GM23338 (cell line): Measurements from ENCODE around the gene TMEM132A. TPM values are rescaled to one million over a fixed set of nuclear protein-coding genes. Genes with fewer than 3 reads are reported as not detected.

Experiments used
- ATAC-seq: fragments of 200-7000 bp; cut with Tn5 transposase; 3 replicates; pipeline ENCODE4 v1.9.1; 2020
- DNase-seq: peaks from one replicate; pipeline ENCODE4 v3.0.0-alpha.2; 2015; ENCODE audit warnings: low spot score
- H2AFZ ChIP-seq: fragments of 200-600 bp; sonication (generic); 2 replicates; pipeline ENCODE4 v1.8.0; 2016; ENCODE audit warnings: antibody characterized with exemption, mild to moderate bottlenecking, moderate library complexity
- H3F3A ChIP-seq: fragments of 200-600 bp; sonication (generic); replicated peaks from 2 replicates; pipeline ENCODE4 v1.8.0; 2017; ENCODE audit warnings: antibody characterized with exemption, mixed run types, low read depth
- H3K27ac ChIP-seq: fragments of 200-600 bp; sonication (generic); 2 replicates; pipeline ENCODE4 v1.6.1; 2016; ENCODE audit warnings: low read depth
- H3K27me3 ChIP-seq: fragments of 200-600 bp; sonication (generic); 2 replicates; pipeline ENCODE4 v1.8.0; 2016; ENCODE audit warnings: mild to moderate bottlenecking, mixed run types, moderate library complexity; ENCODE audit not compliant: insufficient read depth
- H3K36me3 ChIP-seq: fragments of 200-600 bp; sonication (generic); 2 replicates; pipeline ENCODE4 v1.8.0; 2016; ENCODE audit warnings: mild to moderate bottlenecking; ENCODE audit not compliant: insufficient read depth
- H3K4me1 ChIP-seq: fragments of 200-600 bp; sonication (generic); 2 replicates; pipeline ENCODE4 v1.8.0; 2016; ENCODE audit warnings: mild to moderate bottlenecking, moderate library complexity; ENCODE audit not compliant: insufficient read depth
- H3K4me2 ChIP-seq: fragments of 200-600 bp; sonication (generic); 2 replicates; pipeline ENCODE4 v1.7.1; 2017; ENCODE audit warnings: mixed run types
- H3K4me3 ChIP-seq: fragments of 200-600 bp; sonication (generic); 2 replicates; pipeline ENCODE4 v1.6.1; 2016; ENCODE audit warnings: mixed run types
- H3K79me2 ChIP-seq: fragments of 200-600 bp; sonication (generic); replicated peaks from 2 replicates; pipeline ENCODE4 v1.8.0; 2017; ENCODE audit warnings: mild to moderate bottlenecking; ENCODE audit not compliant: insufficient read depth
- H3K9me2 ChIP-seq: fragments of 200-600 bp; sonication (generic); 2 replicates; pipeline ENCODE4 v1.8.0; 2017; ENCODE audit not compliant: insufficient read depth
- H4K20me1 ChIP-seq: fragments of 200-600 bp; sonication (generic); replicated peaks from 2 replicates; pipeline ENCODE4 v1.8.0; 2017; ENCODE audit warnings: mild to moderate bottlenecking; ENCODE audit not compliant: insufficient read depth
- H3K27ac Mint-ChIP-seq: 2 replicates; pipeline ENCODE4 v1.8.0; 2020; ENCODE audit warnings: inconsistent platforms, mild to moderate bottlenecking, moderate library complexity, mixed read lengths
- H3K27me3 Mint-ChIP-seq: 3 replicates; pipeline ENCODE4 v1.8.0; 2022; ENCODE audit warnings: low read depth, mild to moderate bottlenecking, moderate library complexity, mixed read lengths, inconsistent platforms; ENCODE audit not compliant: insufficient read depth, poor library complexity
- H3K36me3 Mint-ChIP-seq: 3 replicates; pipeline ENCODE4 v1.8.0; 2021; ENCODE audit warnings: low read depth, mild to moderate bottlenecking, inconsistent platforms, moderate library complexity, mixed read lengths
- H3K4me1 Mint-ChIP-seq: 3 replicates; pipeline ENCODE4 v1.8.0; 2020; ENCODE audit warnings: mild to moderate bottlenecking, inconsistent platforms, mixed read lengths
- H3K4me3 Mint-ChIP-seq: 3 replicates; pipeline ENCODE4 v1.8.0; 2021; ENCODE audit warnings: moderate library complexity, mild to moderate bottlenecking, inconsistent platforms, mixed read lengths
- H3K9me3 Mint-ChIP-seq: 3 replicates; pipeline ENCODE4 v1.8.0; 2020; ENCODE audit warnings: moderate library complexity, mild to moderate bottlenecking, inconsistent platforms, mixed read lengths
- JUNB ChIP-seq: IDR thresholded peaks from one replicate; pipeline ENCODE4 v1.6.1; 2016; ENCODE audit warnings: antibody characterized with exemption; ENCODE audit not compliant: unreplicated experiment
- STAT1 ChIP-seq: IDR thresholded peaks from one replicate; pipeline ENCODE4 v1.6.1; 2016; ENCODE audit warnings: antibody characterized with exemption; ENCODE audit not compliant: unreplicated experiment
- ZNF114 ChIP-seq: fragments of 250-450 bp; sonication (Bioruptor Pico); IDR thresholded peaks from 2 replicates; pipeline ENCODE4 v1.5.0; 2020; ENCODE audit warnings: mild to moderate bottlenecking, moderate library complexity
- polyA plus RNA-seq: library from polyadenylated mRNA; unstranded; fragments of >200 nt; fragmentation: Nextera tagmentation; extraction: Ambion mirVana; gene quantifications from 2 replicates; pipeline ENCODE4 v1.2.1, GENCODE V29; 2016
- total RNA-seq: library from RNA; depleted of rRNA; stranded (reverse); fragments of >200 nt; shearing (Covaris generic); gene quantifications from 2 replicates; pipeline ENCODE4 v1.2.3, GENCODE V29; 2014
- TF ChIP-seq, protein P1 (sequence below), 2 experiments: fragments of 200-600 bp in 1 of 2; sonication (generic) in 1 of 2; conservative IDR thresholded peaks; 2 replicates each; pipeline versions ENCODE4 v1.5.1 to v1.6.1; 2016 to 2017; ENCODE audit warnings: antibody characterized with exemption in 2 of 2, low read depth in 2 of 2, mild to moderate bottlenecking in 2 of 2, moderate library complexity in 1 of 2
- TF ChIP-seq, protein P2 (sequence below): fragments of 250-450 bp; sonication (Bioruptor Pico); IDR thresholded peaks from 2 replicates; pipeline ENCODE4 v1.5.0; 2020; ENCODE audit warnings: mild to moderate bottlenecking, moderate library complexity
- TF ChIP-seq, protein P3 (sequence below): IDR thresholded peaks from 2 replicates; pipeline ENCODE4 v1.6.1; 2016; ENCODE audit warnings: antibody characterized with exemption

TMEM132A gene
- total and polyA plus RNA-seq, 2 experiments from 2014 or later, result 36.2 to 96.6 TPM

DNA sequence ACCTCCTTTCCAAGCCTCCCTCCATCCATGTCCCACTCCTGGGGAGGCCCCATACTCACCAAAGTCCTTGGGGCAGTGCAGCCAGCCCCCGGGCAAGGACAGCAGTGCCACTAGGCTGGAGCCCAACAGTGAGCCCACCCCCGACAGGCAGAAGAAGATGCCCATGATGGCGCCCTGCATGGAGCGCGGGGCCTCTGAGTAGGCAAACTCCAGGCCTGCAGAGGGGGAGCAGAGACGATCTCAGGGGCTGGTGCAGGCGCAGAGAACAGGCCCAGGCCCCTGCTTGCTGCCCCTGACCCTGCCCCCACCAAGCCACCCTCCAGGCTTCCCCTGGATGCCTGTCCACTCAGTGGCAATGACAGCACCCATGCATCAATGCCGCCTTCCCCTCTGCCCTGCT, 13.6 kb downstream of the TMEM132A start:
- ATAC-seq (no peak), DNase-seq (no peak)
- Mint-ChIP-seq H3K27me3 (peaks cover 9% of the 10 kb centered on the region), H3K9me3 (no peaks in the 10 kb centered on the region), H3K36me3 (peaks cover 19% of the 10 kb centered on the region), H3K27ac (no peak overlapping the region), H3K4me3 (no peak overlapping the region), H3K4me1 (peaks cover 10% of the 10 kb centered on the region; the same call in 2 of the 3 replicates)
- H3K4me1 ChIP-seq, result no peaks in the 10 kb centered on the region
- no peaks in the 10 kb centered on the region for H3K27me3 ChIP-seq
- H3K9me2 ChIP-seq, result no peaks in the 10 kb centered on the region
- H3K79me2 ChIP-seq, result no peaks in the 10 kb centered on the region
- no peaks in the 10 kb centered on the region for H3K36me3 ChIP-seq
- H3K4me2 ChIP-seq, result no peak overlapping the region
- H4K20me1 ChIP-seq, result no peaks in the 10 kb centered on the region; the same call in 1 of the 2 replicates
- no peak overlapping the region for H2AFZ ChIP-seq
- TF ChIP-seq ZNF114, result no peak
- TF ChIP-seq JUNB, result no peak
- H3K27ac ChIP-seq, result no peak overlapping the region
- H3K4me3 ChIP-seq, result no peak overlapping the region
- no peaks in the 10 kb centered on the region for H3F3A ChIP-seq

DNA sequence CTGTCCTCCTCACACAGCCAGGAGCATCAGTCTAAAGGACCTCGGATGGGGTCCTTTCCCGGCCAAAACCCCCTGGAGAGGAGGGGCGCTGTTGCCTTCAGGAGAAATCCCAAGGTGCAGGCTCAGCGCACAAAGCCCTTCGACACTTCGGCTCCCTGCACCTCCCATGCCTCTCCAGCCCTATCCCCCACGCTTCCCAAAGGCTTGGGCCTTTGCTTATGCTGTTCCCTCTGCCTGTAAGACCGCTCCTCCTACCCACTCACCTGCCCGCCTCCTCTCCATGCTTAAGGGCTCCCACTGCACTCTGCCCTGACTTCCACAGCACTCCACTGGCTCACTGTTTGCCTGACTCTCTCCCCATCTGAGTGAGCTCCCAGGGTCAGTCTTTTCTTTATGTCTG, 14.2 kb downstream of the TMEM132A start:
- Histone ChIP-seq H3K4me1 (no peaks in the 10 kb centered on the region), H3K36me3 (no peaks in the 10 kb centered on the region), H3K27ac (no peak overlapping the region), H2AFZ (no peak overlapping the region), H3K4me3 (no peak overlapping the region), H4K20me1 (no peaks in the 10 kb centered on the region; the same call in 1 of the 2 replicates), H3K27me3 (no peaks in the 10 kb centered on the region), H3K9me2 (no peaks in the 10 kb centered on the region), H3K79me2 (no peaks in the 10 kb centered on the region), H3F3A (no peaks in the 10 kb centered on the region), H3K4me2 (no peak overlapping the region)
- H3K4me3 Mint-ChIP-seq, result no peak overlapping the region
- ATAC-seq (peak; percentile 23), DNase-seq (no peak)
- H3K27ac Mint-ChIP-seq, result peak overlapping the region; percentile 6; the same call in 1 of the 2 replicates
- TF ChIP-seq, protein P1, sequence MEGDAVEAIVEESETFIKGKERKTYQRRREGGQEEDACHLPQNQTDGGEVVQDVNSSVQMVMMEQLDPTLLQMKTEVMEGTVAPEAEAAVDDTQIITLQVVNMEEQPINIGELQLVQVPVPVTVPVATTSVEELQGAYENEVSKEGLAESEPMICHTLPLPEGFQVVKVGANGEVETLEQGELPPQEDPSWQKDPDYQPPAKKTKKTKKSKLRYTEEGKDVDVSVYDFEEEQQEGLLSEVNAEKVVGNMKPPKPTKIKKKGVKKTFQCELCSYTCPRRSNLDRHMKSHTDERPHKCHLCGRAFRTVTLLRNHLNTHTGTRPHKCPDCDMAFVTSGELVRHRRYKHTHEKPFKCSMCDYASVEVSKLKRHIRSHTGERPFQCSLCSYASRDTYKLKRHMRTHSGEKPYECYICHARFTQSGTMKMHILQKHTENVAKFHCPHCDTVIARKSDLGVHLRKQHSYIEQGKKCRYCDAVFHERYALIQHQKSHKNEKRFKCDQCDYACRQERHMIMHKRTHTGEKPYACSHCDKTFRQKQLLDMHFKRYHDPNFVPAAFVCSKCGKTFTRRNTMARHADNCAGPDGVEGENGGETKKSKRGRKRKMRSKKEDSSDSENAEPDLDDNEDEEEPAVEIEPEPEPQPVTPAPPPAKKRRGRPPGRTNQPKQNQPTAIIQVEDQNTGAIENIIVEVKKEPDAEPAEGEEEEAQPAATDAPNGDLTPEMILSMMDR (conservative IDR thresholded peaks at IDR 0.05; ENCODE audit: low read depth in 2 of 2), result peak in 1 of 2 experiments; percentile 20; a peak in 1 of 4 replicates
- TF ChIP-seq STAT1, result no peak
- H3K4me1 Mint-ChIP-seq, result peaks cover 10% of the 10 kb centered on the region; the same call in 2 of the 3 replicates
- peaks cover 9% of the 10 kb centered on the region for H3K27me3 Mint-ChIP-seq
- H3K36me3 Mint-ChIP-seq, result peaks cover 19% of the 10 kb centered on the region
- H3K9me3 Mint-ChIP-seq, result no peaks in the 10 kb centered on the region

DNA sequence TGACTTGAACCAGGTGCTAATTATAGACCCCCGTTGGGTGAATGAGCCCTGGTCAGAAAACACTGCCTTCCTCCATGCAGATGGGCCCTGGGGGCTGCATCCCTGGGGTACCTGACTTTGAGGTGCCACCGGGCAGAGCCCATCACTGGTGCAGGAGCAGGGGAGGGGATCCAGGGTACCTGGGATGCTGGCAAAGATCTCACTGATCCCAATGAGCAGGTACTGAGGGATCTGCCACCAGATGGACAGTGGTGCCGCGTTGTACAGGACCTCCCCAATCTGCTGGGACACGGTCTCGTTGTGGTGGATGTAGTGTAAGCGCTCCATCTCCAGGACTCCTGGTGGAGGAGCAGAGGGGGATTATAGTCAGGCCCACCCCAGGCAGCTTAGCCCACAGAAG, 15.0 kb downstream of the TMEM132A start:
- H3K4me2 ChIP-seq, result no peak overlapping the region
- H3K27ac Mint-ChIP-seq, result no peak overlapping the region
- DNase-seq, result no peak
- TF ChIP-seq, protein P2, sequence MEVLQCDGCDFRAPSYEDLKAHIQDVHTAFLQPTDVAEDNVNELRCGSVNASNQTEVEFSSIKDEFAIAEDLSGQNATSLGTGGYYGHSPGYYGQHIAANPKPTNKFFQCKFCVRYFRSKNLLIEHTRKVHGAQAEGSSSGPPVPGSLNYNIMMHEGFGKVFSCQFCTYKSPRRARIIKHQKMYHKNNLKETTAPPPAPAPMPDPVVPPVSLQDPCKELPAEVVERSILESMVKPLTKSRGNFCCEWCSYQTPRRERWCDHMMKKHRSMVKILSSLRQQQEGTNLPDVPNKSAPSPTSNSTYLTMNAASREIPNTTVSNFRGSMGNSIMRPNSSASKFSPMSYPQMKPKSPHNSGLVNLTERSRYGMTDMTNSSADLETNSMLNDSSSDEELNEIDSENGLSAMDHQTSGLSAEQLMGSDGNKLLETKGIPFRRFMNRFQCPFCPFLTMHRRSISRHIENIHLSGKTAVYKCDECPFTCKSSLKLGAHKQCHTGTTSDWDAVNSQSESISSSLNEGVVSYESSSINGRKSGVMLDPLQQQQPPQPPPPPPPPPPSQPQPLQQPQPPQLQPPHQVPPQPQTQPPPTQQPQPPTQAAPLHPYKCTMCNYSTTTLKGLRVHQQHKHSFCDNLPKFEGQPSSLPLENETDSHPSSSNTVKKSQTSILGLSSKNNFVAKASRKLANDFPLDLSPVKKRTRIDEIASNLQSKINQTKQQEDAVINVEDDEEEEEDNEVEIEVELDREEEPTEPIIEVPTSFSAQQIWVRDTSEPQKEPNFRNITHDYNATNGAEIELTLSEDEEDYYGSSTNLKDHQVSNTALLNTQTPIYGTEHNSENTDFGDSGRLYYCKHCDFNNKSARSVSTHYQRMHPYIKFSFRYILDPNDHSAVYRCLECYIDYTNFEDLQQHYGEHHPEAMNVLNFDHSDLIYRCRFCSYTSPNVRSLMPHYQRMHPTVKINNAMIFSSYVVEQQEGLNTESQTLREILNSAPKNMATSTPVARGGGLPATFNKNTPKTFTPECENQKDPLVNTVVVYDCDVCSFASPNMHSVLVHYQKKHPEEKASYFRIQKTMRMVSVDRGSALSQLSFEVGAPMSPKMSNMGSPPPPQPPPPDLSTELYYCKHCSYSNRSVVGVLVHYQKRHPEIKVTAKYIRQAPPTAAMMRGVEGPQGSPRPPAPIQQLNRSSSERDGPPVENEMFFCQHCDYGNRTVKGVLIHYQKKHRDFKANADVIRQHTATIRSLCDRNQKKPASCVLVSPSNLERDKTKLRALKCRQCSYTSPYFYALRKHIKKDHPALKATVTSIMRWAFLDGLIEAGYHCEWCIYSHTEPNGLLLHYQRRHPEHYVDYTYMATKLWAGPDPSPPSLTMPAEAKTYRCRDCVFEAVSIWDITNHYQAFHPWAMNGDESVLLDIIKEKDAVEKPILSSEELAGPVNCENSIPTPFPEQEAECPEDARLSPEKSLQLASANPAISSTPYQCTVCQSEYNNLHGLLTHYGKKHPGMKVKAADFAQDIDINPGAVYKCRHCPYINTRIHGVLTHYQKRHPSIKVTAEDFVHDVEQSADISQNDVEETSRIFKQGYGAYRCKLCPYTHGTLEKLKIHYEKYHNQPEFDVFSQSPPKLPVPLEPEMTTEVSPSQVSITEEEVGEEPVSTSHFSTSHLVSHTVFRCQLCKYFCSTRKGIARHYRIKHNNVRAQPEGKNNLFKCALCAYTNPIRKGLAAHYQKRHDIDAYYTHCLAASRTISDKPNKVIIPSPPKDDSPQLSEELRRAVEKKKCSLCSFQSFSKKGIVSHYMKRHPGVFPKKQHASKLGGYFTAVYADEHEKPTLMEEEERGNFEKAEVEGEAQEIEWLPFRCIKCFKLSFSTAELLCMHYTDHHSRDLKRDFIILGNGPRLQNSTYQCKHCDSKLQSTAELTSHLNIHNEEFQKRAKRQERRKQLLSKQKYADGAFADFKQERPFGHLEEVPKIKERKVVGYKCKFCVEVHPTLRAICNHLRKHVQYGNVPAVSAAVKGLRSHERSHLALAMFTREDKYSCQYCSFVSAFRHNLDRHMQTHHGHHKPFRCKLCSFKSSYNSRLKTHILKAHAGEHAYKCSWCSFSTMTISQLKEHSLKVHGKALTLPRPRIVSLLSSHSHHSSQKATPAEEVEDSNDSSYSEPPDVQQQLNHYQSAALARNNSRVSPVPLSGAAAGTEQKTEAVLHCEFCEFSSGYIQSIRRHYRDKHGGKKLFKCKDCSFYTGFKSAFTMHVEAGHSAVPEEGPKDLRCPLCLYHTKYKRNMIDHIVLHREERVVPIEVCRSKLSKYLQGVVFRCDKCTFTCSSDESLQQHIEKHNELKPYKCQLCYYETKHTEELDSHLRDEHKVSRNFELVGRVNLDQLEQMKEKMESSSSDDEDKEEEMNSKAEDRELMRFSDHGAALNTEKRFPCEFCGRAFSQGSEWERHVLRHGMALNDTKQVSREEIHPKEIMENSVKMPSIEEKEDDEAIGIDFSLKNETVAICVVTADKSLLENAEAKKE (CRISPR knock-in tag), result no peak
- TF ChIP-seq, protein P3, sequence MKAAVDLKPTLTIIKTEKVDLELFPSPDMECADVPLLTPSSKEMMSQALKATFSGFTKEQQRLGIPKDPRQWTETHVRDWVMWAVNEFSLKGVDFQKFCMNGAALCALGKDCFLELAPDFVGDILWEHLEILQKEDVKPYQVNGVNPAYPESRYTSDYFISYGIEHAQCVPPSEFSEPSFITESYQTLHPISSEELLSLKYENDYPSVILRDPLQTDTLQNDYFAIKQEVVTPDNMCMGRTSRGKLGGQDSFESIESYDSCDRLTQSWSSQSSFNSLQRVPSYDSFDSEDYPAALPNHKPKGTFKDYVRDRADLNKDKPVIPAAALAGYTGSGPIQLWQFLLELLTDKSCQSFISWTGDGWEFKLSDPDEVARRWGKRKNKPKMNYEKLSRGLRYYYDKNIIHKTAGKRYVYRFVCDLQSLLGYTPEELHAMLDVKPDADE, result no peak

More for the DNA sequence above, 15.0 kb downstream of the TMEM132A start:
- Histone ChIP-seq H3K4me1 (no peaks in the 10 kb centered on the region), H3K36me3 (no peaks in the 10 kb centered on the region), H3F3A (no peaks in the 10 kb centered on the region), H3K79me2 (no peaks in the 10 kb centered on the region), H3K9me2 (no peaks in the 10 kb centered on the region), H2AFZ (no peak overlapping the region), H3K4me3 (no peak overlapping the region), H3K27me3 (no peaks in the 10 kb centered on the region), H4K20me1 (peaks cover 2% of the 10 kb centered on the region; the same call in 1 of the 2 replicates), H3K27ac (no peak overlapping the region)
- Mint-ChIP-seq H3K36me3 (peaks cover 15% of the 10 kb centered on the region; the same call in 2 of the 3 replicates), H3K4me3 (no peak overlapping the region), H3K4me1 (peaks cover 6% of the 10 kb centered on the region; the same call in 2 of the 3 replicates), H3K9me3 (no peaks in the 10 kb centered on the region), H3K27me3 (peaks cover 9% of the 10 kb centered on the region)
- ATAC-seq, result no peak
